Stimulated activated CD8-positive, alpha-beta memory T cell treated with anti-CD3 and anti-CD28 coated beads, Interleukin-7, amount 100 ng/mL, for 4 hours (primary cell): ENCODE data around the gene GSTA4.

ENCODE experiments used
- DNase-seq, 2 donors: peaks; one replicate each; pipeline ENCODE4 v3.0.0-alpha.2; 2020; ENCODE audit warnings: low read depth in 2 of 2

Gene GSTA4, protein sequence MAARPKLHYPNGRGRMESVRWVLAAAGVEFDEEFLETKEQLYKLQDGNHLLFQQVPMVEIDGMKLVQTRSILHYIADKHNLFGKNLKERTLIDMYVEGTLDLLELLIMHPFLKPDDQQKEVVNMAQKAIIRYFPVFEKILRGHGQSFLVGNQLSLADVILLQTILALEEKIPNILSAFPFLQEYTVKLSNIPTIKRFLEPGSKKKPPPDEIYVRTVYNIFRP

DNA sequence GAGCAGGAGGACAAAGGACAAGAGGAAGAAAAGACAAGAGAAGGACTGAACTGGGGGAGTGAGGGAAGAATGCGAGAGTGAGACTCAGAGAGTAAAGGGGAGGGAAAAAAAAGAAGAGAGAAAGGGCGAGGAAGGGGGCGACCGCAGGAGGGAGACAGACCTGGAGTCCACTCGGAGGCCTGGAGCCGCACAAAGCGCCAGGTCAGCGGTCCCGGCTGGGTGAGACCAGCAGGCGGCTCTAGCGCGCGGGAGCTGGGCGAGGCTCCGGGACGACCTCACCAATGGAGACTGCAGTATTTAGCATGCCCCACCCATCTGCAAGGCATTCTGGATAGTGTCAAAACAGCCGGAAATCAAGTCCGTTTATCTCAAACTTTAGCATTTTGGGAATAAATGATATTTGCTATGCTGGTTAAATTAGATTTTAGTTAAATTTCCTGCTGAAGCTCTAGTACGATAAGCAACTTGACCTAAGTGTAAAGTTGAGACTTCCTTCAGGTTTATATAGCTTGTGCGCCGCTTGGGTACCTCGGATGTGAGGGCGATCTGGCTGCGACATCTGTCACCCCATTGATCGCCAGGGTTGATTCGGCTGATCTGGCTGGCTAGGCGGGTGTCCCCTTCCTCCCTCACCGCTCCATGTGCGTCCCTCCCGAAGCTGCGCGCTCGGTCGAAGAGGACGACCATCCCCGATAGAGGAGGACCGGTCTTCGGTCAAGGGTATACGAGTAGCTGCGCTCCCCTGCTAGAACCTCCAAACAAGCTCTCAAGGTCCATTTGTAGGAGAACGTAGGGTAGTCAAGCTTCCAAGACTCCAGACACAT, at the start of gene GSTA4:
Gene GSTA4 (minus strand): TSS at position 196 of the 824 bp plus-strand sequence. CDS start 1,041 bp downstream, outside the sequence.
- peak; percentile 81 to 84 for DNase-seq

DNA sequence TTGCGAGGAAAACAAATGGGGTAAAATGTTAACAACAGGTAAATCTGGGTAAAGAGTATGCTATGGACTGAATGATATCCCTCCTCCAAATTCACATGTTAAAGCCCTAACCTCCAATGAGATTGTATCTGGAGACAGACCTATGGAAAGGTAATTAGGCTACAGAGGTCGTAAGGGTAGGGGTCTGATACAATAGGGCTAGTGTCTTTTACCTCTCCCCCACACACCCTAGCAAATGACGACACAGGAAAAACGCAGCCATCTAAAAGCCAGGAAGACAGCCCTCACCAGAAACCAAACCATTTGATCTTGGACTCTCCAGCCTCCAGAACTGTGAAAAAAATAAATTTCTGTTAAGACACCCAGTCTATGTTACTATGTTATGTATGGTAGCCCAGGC, 49.5 kb upstream of the GSTA4 start:
- DNase-seq, result no peak

DNA sequence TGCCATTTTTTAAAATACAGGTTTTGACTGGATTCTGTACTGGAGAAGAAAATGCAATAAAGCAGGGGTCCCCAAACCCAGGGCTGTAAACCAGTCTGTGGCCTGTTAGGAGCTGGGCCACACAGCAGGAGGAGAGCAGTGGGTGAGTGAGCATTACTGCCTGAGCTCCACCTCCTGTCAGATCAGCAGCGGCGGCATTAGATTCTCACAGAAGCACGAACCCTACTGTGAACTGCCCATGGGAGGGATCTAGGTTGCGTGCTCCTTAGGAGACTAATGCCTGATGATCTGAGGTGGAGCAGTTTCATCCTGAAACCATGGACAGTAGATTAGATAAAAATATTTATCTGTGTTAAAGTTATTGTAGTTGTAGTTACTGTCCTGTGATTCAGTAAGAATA, 49.0 kb upstream of the GSTA4 start:
- DNase-seq, result no peak

DNA sequence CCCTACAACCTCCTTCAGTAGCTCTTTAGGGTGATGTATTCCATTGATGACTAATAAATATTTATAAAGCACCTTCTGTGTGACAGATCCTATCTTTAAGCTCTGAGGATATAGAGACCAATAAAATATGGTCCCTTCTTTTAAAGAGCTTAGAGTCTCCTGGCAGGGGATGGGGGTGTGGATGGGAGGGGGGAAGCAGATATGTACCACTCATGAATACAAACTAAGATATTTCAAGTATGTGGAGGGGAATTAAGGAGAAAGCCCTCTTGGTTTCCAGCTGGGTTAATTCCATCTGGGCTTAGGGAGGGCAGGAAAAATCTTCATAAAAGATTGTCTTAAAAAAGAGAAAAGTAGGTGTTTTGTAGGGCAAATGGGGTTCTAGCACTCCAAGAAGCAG, 48.5 kb upstream of the GSTA4 start:
- no peak for DNase-seq

DNA sequence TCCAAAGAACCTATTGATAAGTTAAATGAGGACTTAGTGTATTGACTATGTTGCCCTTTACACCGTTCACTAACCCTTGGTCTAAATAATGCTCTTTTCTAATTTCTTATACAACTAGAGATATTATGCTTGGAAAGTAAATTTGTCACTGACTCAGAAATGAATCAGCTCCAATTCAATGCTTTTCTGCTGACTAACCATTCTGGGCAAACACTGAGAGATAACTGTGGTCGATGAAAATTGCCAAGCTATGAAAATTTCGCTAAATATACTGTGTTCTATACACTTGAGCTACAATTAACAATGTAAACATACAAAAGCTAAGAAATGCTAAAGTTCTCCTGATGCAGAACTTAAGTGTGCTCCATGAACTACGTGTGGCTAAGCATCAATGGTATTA, 47.0 kb upstream of the GSTA4 start:
- DNase-seq, result no peak

DNA sequence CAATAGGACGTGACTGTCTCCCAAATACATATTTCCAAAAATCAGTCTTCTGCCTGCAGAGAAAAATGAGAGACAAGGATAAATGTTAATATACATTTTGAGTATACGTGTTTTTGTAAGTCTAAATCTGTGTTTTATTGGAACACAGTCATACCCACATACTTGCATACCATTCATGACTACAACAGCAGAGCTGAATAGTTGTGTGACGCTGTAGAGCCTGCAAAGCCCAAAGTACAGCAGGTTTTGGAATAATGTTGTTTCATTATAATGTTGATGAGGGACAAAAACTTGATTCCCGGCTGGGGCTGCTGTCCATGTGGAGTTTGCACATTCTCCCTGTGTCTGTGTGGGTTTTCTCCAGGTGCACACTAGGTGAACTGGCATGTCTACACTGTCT, 46.3 kb upstream of the GSTA4 start:
- DNase-seq, result no peak

DNA sequence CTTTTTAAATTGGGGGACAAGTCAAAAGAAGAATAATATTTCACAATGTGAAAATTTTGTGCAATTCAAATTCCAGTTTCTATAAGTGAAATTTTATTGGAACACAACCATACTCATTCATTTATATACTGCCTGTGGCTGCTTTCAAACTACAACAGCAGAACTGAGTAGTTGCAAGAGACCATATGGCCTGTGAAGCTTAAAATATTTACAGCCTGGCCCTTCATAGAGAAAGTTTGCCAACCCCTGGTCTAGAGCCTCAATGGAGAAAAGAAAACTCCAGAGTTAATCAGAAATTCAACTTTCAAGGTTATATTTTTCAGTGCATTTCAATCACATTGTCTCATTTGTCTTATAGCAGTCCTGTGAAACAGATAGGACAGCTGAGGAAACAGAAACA, 43.5 kb upstream of the GSTA4 start:
- DNase-seq, result no peak

DNA sequence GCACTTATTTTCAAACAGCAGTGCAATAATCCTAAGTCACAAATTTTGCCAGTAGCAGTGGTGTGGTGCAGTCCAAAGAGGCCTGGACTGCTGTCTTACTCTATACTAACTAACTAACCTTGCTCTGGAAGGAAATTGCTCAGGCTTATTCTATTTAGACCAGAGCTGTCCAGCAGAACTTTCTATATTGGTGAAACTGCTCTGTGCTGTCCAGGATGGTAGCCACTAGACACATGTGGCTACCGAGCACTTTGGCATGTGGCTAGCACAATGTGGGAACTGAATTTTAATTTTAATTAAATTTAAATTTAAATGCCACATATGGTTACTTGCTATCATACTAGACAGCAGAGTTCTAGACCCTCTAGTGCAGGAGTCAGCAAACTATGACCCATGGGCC, 43.1 kb upstream of the GSTA4 start:
- DNase-seq, result no peak

DNA sequence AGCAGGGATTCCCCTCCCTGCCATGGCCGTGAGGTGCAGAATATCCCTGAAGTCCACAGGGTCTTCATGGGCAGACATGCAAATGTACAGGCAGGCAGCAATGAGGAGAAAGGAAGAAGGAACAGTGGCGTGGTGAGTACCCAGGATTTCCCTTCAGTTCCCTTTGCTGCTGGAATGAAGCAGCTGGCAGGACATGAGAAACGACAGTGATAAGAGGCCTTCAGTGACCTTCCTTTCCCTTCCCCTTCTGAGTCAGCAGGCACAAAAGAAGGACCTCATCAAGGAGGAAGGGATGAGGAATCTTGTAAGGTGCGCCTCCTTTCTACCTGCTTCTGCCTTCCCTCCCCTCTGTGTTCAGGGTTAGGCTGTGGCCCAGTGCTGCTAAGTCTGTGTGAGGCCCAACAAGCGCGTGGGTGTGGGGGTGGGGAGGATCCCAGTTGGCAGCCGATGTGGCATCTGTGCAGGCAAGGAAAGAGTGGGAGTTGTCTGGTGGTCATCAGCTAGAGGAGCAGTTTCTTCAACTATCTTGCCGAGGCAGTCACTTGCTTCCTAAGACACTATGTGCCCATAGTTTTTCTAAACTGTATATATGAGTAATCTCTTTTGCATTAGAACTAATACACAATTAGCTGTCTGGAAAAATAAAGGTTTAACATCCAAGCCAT, 40.6 kb upstream of the GSTA4 start:
- no peak for DNase-seq

DNA sequence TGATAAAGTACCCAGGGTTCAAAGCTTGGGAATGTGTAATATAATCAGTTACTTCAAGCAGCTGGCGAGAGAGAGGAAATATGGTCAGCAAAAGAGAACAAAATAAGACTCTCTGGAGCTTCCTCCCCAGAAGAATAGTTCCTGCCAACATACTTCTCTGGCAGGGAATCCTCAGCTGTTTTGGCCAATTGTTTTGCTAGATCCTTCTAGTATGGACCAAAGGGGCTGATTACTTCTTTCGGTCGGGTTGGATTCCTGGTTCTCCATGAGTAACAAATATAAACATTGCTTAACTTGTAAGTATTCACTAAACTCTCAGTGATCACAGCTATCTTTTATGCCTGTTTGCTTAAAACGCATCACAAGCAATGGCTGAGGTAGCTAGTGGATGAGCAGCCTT, 38.7 kb upstream of the GSTA4 start:
- no peak for DNase-seq

DNA sequence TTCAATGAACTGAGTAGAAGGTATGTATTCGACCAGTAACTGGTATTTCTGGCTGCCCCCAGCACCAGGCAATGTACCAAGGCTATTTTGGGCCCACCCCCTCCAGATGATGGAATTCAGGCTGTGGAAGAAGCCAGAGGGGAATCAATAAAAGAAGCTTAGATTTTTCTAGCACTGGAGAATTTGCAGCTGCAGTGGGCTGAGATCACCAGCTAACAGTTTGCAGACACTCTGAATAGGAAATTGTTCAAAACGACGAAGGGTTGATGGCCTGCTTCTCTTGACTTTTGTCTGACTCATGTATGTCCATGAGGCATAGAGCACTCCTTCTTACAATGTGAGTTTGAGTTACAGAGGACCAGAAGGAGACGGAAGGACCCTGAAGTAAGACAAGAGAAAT, 37.8 kb upstream of the GSTA4 start:
- DNase-seq, result no peak

DNA sequence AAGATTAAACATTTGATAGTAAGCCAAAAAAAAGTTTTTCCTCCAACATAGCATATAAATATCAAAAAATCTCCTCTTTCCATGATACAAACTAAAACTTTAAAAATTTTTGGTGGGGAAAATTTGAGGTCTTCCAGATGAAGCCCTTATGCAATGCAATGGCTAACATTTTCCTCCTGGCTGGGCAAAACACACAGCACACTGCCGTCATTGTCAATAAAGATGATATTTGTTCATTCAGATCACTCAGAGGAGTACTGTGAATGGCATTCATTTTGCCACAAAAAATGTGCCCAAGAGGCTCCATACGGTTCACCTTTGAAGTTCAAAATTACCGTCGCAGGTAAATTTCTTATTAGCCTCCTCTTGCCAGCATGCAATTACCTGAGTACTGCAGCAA, 36.2 kb upstream of the GSTA4 start:
- DNase-seq, result no peak

DNA sequence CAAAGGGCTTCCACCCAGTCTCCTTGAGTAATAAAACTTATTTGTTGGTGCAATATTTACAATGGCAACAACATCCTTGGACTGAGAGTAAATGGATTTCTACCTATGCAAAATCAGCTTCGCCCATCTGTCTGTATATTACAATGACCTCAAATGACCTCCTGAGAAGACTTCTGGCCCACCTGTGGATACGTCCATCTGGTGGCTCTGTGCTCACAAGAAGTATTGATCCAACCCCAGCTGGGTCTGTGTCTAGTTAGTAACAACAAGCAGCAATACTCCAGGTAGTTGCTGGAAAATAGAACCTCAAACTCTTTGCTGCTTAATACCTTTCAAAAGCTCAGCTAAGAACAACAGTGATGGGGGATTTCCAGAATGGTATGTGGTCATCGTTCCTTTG, 34.7 kb upstream of the GSTA4 start:
- DNase-seq, result no peak

DNA sequence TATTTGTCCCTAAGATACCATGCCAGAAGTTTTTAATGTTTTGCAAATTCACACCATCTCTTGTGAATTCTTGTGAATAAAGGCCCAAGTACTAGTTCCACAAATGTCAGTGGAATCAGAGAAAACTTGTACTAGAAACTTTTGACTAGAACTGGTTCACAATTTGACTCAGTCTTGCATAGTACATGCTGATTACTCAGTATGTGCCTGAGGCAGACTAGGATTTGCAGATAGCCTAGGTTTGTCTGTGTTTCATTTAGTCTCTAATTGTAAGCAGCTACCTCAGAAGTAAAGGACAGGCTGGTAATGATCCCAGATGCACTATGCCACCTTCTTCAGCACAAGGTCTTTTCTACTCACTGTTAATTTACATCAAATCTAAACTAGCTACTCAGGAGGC, 34.2 kb upstream of the GSTA4 start:
- DNase-seq, result no peak

DNA sequence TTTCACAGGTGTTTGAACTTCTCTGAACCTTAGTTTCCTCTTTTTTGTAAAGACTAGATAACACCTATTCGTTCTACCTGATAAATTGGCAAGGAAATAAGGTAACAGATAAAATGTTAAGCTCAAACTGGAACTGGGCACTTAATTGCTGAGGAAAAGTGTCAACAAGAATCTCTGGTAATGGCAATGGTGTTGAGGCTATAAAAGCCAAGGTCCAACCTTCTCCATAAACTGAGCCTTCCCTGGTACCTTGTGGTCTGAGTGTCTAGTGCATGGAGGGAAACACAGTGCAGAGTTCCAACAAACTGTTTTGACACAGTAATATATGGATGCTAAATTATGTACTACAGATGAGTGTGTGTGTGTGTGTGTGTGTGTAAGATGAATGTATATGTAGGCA, 33.4 kb upstream of the GSTA4 start:
- no peak for DNase-seq

DNA sequence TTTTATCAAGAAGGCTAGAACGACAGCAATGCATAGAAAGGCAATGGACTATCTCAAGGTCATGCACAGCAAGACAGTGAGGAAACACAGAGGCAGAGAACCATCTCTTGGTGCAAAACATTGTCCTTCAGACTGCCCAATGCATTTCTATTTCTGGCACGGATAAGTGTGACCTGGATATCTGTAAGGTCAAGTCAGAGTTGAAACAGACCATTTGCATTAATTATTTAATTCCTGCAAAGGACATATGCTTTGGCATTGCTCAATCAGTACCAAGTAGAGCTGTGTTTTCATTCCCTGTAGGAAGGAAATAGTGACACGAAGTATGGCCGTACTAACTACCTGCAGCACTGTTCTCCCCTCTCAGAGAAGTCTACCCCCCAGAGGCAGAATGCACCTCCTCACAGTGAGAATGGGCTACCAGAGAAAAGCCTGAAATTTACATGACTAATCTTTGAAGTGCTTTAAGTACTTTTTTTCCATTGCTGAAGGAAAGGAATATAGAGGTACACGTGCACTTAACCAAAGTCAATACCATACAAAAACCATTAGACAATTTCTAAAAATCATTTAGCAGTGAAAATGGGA, 32.1 kb upstream of the GSTA4 start:
- DNase-seq, result no peak

DNA sequence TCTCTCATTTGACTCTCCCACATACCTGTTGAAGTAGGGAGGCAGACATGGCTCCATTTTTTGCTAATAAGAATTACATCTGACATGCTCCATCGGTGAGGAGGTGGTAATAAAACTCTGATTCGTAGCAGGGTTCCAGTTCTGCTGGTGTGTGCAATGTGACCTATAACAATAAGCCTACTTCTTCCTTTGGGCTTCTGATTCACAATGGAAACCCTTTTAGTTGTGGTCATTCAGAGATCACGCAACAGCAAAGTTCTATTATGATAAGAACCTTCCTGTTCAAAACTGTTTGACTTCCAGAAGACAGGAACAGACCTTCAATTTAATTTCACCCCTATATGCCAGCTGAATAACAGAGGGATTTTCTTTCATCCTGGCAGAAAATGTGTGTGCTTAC, 31.4 kb upstream of the GSTA4 start:
- no peak for DNase-seq

DNA sequence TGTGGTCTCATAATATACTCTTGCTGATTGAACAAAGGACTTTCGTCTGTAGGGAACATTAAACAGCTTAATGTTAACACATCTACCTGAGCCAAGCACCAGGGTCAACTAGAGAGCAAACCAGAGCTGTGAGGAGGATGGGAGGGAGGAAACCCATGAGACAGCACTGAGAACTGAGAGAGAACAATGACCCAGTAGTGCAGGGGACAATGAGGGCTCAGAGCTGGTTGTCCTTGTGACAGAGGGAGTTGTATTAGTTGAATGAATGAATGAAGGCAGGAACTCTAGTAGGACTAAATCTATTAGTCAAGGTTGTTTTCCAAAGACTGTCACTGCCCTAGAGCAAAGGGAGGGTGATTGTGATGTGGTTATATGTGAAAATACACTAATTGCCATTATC, 28.2 kb upstream of the GSTA4 start:
- no peak for DNase-seq

DNA sequence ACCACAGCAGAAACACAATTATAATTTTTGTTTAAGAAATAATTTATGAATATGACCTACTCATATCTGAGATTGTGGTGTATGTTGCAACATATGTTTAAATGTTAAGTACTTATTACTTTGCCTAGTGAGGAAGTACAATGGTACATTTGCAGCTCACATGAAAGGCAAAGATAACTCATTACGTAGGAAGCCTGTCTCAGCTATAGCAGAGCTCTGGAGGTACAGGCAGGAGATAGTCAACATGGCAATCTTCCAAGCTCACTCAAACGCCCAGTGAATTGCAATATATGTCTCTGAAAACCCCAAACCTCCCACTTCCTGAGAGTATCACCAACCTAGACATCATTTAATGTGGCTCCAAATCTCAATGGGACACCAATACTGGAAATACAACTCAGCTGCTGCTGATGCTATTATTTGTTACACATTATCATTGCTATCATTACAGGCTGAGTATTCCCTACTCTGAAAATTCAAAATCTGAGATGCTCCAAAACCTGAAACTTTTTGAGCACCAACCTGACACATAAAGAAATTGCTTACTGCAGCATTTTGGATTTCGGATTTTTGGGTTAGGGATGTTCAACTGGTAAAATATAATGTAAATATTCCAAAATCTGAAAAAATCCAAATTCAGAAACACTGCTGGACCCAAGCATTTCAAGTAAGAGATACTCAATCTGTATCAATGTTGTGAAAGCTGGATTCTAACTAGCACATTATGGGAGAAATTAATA, 25.1 kb upstream of the GSTA4 start:
- no peak for DNase-seq

DNA sequence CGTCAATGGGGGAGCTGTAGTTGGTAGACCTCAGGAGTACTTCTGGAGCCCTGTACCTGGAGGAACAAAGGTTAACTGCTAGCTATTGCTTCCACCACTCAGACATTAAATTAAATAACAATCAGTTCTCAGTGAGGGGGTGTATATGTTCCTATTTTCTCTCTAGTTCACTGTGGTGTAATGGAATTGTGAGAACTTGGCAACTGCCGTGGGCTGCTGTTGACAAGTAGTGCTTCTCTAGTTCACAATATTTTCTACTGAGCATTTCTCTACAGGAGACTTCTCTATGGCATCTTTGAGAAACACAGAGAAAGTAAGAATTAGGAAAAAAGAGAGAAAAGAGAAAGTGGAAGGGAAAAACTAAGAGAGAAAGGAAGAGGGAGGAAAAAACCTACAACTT, 23.4 kb upstream of the GSTA4 start:
- no peak for DNase-seq

DNA sequence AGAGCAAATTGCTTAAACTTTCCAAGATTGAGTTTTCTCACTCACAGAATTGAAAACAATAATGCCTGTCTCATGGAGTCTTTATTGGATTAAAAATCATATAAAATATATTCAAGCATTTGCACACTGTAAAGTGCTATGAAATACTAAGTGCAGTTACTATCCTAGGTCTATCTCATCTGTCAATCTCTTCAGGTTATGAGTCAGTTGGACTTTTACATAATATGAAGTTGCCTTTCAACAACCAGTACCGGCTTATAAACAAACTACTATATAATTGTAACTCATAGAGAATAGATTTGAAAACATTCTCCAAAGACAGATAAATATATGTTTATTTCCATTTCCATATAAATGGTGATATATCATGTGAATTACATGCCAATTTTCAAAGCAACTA, 20.4 kb upstream of the GSTA4 start:
- no peak for DNase-seq

DNA sequence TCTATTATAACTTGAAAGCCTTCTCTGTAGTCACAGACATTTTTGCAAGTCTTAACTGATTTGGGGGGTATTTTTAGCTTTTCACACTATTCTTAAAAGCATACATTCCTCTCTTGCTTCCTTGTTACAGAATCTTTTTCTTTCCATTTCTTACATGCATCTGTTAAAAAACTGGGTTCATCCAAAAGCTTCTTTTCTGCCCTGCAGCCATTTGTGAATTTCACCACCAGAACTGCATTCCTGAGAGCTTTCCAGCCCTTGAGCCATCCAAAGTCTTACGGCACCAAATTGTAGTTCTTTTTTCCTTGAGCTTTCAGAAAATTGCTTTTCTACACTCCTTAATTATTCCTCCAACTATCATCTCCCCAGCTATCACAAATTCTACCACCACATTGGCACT, 19.7 kb upstream of the GSTA4 start:
- no peak for DNase-seq
